NK-92 (cell line): ENCODE data around the gene LRRC38.

Source experiments
- DNase-seq: peaks from one replicate; lab custom pipeline; 2025; ENCODE audit not compliant: unreplicated experiment; lab: John Stamatoyannopoulos, UW

The LRRC38 gene

DNA sequence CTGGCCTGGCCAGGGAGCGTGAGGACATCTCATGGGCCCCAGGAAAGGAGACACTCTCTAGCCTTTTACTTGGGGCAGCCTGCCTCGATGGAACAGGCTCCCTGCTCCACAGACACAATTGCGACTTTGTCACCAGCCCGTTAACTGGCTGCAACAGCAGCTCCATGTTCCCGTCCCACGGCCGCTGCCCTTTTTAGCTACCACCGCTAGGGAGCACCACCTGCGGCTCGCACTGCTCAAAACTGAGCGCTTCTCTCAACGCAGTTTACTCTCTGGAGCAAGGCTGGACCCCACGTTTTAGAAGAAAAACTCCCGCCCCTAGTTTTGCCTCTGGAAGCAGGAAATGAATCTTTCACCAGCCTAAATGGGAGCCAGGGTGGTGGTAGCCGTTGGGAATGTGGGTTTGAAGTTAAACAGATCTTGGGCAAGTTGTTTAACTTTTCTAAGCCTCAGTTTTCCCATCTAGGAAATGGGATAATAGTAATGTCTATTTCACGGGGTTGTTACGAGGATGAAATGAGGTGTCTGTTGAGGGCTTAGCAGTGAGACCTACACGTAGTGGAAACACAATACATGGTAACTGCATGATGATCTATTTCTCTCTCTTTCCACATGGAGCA is 3.5 kb upstream of the LRRC38 start:
- DNase-seq, result no peak

DNA sequence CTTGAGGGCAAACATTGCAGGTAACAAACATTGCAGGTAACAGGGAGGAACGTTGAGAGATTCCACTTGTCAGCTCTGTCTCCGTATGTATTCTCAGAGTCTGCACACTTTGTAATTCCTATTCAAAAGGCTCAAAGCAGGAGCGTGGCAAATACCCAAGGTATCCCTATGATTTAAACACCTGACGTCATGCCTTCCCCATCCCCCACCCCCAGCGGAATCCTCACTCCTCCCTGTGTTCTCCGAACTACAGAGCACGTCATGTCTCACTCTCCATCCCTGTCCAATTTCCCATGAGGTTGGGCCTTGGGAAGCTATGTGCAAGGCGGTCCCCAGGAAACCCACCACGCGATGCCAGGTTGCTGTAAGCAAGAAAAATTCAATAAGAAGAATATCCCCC is 2.8 kb upstream of the LRRC38 start:
- no peak for DNase-seq

DNA sequence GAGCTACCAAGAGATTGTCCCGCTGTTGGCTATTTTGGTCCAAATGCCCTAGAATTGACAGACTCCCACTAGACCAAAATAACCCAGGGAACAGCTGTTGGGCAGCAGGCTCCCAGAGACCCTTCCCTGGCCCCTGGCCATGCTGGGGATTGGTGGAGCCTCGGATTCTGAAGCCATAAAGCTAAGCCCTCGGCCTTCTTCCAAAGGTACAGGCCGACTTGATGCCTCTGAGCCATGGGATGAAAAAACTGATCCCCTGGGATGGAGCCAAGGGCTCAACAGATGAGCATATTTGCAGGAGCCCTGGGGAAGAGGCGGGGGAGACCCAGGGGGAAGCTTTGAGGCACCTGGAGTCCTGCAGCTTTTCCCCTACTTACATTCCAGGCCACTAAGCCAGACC is 1.0 kb upstream of the LRRC38 start:
- DNase-seq, result no peak

DNA sequence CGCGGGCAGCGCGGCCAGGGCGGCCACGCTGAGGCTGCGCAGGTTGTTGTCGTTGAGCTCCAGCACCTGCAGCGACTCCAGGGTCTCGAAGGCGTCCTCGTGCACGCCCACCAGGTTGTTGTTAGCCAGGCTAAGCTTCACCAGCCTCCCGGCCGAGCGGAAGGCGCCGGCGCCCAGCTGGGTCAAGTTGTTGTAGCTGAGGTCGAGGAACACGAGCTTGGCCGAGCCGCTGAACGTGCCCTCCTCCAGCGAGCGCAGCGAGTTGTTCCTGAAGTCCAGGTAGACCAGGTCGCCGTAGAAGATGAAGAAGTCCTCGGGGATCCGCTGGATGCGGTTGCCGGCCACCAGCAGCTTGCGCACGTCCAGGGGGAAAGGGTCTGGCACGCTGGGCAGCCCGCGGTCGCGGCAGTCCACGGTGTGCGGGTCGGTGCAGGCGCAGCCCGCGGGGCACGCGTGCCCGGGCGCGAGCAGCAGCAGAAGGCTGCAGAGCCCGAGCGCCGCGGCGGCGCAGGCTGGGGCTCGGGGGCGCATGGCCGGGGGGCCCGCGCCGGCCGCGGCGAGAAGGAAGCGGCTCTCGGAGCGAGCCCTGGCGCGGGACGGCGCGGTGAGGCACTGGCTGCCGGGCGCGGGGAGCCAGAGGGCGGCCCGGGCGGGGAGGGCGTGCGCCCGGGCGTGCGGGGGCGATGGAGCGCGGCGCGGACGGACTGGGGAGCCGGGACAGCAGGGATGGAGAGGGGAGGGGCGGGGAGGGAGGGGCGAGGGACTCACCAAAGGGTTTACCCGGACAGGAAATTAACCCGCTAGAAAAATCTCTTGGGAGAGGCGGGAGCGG is 524 bp downstream of the LRRC38 start:
- no peak for DNase-seq

DNA sequence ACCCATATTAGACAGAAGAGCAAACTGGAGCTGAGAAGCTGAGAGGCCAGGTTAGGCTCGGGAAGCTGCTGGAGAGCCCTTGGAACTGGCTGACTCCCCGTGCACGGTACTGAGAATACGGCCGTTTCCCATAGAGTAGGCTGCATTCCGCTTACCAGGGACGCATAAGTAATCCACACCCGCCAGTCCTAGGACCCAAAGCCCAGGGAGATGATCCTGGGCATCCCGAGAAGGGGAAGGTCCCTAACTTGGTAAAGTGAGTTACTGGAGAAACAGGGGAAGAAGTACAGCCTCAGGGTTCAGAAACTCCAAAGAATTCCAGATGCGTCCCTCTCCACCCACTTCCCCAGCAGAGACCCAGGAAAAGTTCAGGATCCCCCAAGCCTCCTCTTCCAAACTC is 1.3 kb downstream of the LRRC38 start:
- no peak for DNase-seq

DNA sequence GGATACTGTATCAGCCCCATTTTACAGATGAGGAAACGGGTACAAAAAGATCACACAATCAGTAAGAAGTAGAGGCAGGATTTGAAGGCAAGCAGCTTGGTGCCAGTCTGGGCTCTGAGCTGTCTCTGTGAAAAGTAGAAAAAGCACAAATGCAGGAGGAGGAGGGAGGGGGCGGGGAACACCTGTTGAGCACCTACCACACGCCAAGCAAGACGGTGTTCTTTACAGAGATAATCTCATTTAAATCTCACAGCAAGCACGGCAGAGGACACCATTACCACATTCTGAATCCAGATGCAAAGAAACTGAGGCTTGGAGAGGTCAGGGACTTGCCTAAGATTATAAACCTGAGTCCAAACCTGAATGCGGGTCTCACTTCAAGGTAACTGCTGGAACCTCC is 3.3 kb downstream of the LRRC38 start:
- DNase-seq, result no peak

DNA sequence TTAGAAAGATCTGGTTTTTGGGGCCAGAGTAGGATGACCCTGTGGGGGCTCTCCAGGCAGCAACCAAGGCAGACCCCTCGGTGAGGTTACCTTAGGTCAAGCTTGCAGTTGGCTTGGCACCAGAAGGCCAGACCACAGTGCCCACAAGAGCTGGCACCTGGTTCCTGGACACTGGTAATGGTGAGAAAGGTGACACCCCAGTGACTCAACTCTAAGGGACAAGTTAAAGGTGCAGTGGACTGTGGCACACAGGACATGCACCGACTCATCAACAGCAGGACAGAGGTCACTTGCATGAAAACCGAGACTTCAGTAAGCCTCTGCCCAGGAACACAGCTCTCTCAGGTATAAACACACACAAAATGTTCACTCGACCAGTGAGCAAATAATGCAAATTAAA is 6.7 kb downstream of the LRRC38 start:
- DNase-seq, result no peak

DNA sequence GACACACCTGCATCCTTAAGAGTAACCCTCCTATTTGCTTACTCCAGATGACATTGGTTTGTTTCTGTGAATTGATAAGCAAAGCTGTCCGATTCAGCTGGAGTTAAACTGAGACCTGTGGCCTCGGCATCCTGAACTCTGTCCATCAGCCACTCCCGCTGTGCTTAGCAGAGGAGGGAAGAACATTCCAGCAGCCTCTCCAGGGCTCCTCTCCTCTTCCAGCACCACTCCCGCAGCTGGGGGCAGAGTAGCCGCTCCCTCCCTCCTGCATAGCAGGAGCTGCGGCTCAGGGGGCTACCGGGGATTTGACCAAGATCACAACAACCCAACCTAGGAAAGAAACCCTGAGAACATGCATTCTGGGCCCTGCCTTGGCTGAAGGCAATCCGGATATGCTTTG is 8.8 kb downstream of the LRRC38 start:
- no peak for DNase-seq

DNA sequence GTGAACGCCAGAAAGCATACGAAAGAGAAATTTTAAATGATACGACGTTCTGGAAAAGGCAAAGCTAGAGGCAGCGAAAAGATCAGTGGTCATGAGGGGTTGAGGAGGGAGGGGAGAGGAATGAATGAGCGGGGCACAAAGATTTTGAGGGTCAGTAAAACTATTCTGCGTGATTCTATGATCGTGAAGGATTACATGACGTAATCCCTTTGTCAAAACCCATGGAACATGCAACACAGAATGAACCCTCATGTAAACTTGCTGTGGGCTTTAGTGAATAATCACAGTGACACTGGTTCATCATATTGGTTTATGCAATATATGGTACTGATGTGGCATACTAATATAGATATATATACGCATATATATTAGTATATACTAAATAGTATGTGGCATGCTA is 13.0 kb downstream of the LRRC38 start:
- no peak for DNase-seq

DNA sequence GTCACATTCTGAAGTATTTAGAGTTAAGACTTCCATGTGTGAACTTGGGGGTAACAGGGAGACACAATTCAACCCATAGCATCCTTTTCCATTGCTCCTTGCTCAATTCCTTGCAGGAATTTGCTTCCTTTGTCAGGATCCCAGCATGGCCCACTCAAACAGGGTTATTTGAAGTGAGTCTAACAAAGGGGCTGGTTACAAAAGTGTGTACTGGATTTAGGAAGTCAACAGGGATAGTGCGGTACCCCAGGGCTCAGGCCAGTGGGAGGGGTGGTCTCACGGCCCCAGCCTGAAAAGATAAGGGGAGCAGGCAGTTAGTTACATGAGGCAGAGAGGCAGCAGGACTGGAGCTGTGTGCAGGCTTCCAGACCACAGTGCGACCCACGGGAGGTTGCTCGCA is 14.4 kb downstream of the LRRC38 start:
- DNase-seq, result no peak

DNA sequence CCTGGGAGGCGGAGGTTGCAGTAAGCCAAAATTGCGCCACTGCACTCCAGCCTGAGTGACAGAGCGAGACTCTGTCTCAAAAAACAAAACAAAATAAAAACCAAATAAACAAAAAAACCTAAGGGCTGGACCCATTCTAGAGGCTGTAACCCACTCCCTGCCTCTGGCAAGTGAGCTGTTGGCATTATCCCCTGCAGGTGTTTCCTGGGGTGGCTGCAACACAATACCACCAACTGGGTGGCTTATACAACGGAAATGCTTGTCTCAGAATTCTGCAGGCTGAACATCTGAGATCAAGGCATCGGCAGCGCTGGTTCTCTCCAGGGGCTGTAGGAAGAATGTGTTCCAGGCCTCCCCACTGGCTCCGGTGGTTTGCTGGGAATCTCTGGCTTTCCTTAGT is 15.2 kb downstream of the LRRC38 start:
- DNase-seq, result no peak

DNA sequence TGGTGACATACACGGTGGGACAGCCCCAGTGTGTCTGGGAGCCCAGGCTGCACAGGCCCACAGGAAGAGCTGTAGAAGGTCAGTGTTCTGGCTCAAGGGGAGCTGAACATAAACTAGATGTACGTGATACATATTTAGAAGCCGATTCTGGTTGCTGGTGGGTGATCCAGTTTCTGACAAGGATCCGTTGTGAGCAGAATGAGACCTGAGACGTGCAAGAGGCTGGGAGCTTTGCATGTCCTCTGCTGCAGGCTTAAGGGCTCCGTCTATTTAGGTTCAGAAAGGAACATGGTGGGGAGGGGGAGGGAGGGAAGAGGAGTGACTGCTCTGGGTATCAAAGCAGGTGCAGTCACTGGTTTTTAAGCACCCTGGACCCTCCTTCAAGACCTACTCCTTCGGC is 18.6 kb downstream of the LRRC38 start:
- no peak for DNase-seq

DNA sequence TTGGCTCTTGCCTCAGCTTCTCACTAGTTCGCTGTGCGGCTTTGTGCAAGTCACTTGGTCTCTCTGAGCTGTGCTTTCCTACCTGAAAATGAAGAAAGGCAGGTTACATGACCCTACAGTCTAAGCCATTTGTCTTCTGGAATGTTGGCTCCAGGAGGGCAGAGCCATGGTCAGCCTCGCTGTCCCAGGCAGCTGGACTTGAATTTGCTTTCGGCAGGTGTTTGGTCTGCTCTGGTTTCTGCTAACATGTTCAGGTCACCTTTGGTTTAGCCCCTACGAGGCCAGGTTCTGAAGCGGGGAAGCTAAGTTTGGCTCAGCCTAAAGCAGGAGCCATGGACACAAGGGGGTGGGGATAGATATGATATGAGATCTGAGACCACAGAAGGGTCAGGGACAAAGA is 19.1 kb downstream of the LRRC38 start:
- no peak for DNase-seq

DNA sequence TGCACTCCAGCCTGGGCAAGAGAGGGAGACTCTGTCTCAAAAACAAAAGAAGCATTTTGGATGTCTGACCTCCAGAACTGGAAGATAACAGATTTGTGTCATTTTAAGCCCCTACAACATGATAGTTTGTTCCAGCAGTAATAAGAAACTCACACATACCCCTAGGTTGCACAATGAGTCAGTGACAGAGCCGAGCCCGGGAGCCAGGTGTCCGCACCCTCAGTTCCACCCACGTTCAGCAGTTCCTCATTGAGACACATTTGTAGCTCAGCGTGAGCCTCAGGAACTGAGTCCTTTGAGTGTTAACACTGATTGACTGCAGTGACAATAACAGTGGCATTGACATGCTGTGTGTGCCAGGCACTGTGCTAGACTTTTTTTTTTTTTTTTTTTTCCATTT is 19.8 kb downstream of the LRRC38 start:
- no peak for DNase-seq

DNA sequence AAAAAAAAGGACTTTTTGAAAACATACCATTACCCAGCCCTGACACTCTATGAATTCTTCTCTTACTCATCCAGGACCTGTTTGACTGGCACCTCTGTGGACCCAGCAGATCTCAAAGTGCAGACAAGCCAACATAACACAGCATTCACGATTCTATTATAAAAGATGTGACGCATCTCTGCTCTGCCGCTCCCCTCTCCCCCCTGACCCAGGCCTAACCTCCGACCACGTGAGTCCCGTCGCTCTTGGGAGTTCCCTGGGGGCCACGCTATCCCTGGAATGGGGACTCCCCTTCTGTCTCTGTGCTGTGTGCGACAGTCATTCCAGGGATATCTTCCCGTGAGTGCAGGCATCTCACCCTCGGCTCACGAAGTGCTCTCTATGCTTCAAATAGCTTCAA is 21.1 kb downstream of the LRRC38 start:
- DNase-seq, result no peak

DNA sequence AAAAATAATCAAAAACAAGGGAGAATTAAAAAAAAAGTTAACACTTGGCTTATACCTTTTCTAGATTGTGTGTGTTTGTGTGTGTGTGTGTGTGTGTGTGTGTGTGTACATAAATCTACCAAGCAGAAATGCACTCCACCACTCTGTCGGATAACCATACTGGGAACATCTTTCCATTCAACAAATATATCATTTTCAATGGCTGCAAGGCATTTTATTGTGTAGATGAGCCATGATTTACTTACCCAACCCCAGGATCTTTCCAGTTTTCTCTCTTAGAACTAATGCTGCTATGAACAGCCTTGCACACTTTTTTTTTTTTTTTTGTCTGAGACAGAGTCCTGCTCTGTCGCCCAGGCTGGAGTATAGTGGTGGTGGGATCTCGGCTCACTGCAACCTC is 25.8 kb downstream of the LRRC38 start:
- no peak for DNase-seq

DNA sequence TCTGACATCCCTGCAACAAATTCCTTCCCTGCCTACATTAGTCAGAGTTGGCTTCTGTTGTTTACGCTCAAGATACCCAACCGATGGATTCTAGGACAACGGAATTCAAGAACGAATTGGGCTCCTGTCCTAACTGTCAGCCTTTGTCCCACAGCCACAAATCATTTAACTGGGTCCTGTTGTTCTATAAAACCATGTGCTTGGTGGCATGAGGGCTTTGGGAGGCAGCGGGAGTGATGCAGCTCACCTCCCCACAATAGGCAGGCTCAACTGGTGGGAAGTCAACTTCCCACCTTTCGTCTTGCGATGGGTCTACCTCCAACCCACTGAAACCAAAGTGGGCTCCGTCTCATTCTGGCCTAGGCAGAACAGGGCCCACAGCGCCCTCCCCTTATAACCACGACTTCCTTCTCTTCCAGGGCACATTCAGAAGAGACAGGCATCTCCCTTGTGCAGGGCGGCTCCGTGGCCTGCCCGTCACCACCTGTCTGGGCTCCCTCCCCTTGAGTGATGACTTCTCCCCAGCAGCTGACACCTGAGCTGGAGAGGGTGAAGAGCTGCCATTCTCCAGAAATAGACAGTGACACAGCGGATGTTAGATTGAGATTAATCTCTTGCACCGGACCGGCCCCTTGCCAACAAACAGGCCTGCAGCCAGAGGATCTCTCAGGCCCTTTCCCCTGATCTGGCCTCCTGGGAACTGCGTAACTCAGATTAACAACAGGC is 26.5 kb downstream of the LRRC38 start:
- no peak for DNase-seq

DNA sequence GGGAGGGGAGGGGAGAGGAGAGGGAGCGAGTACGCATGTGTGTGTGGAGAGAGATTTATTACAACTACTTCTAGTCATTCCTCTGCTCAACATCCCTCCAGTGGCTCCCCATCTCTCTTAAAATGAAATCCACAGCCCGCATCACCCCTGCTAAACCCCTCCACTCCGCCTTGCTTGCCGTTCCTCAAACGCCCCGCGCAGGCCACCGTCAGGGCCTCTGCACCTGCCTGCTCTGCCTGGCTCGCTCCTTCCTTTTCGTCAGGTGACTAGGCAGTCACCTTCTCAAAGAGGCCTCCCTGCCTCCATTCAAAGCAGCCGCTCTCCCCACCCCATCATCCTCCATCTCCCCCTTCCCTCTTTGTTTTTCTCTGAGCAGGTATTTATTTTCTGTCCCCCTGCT is 29.9 kb downstream of the LRRC38 start:
- DNase-seq, result no peak

DNA sequence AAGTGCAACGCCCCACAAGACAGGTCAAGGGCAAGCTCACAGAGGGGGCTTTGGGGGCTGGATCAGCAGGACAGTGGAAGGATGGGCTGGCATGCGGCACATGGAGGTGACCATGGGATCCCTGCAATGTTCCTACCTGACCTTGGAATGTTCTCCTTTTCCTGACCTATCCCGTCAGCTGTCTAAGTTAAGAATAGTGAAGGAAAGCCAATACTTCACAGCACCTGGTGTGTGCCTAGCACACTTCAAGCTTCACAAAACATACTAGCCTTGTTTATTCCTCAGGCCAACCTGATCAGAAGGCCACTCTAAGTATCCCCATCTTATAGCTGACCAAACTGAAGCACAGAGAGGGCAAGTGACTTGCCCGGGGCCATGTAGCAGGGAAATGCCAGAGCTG is 31.2 kb downstream of the LRRC38 start:
- DNase-seq, result no peak

DNA sequence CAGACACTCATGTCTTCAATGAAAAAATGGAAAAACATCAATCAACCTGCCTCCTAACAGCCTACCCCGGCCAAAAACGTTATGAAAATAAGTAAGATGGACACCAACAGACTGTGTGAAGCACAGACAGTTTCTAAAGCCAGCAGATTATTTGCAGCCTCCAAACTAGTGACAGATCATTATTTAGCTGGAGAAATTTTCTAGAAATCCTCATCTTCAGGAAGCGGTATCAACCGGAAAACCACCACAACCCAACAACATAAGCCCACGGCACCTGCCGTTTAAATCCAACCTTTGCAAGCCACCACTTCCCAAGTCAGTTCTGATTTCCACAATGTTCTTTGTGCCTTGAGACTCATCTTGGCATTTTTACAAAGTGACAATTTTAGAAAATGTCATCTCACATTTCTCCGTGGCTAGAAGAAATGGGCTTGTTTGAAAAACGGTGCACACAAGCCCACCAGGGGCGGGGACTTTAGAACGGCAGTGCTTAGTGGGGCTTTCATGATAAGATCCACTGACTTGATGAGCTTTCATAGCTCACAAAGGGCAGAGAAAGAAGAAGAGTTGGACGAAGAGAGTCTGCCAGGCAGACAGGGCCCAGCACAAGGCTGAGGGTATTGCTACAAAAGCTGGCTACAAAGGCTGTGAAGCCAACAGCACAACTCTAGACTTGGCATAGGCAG is 34.5 kb downstream of the LRRC38 start:
- DNase-seq, result no peak

DNA sequence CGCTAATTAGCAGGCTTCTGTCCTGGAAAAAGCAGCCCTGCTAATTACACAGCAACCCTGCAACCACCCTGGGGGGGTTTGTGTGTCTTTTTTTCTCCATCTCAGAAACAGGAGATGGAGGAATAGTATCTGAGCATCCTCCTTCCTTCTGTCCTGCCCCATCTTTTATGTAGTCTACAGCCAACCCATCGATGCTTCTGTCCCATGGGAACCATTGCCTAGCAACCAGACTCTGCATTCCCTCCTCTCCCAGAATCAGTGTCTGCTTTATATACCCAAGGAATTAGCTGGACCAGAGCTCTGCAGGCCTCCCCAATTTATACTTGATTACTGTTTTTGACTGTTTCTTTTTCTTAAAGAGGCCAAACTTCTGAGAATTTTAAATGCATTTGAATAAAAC is 35.1 kb downstream of the LRRC38 start:
- no peak for DNase-seq

DNA sequence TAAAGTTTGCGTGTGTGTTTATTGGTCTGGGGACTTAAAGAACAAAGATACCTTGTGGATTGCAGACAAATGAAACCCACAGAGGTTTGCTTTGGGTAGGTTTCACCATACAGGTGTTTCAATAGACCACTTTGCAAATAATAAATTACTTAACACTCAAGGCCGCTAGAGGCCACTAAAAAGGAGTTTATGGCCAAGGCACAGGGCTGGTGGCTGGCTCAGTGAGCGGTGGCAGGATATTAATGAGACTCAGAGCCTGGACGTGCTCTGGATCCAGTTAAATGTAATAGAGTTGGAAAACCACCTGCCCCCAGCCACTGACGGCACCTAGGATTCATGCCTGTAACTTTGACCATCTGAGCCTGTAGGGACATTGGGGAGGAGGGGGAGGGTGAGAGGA is 44.5 kb downstream of the LRRC38 start:
- no peak for DNase-seq
